GM21367 (cell line): ENCODE data around the gene DCAF17.

Experiments used
- ATAC-seq: cut with Tn5 transposase; IDR thresholded peaks from one replicate; pipeline ENCODE4 v1.9.1; 2021; ENCODE audit not compliant: unreplicated experiment

The DCAF17 gene, protein sequence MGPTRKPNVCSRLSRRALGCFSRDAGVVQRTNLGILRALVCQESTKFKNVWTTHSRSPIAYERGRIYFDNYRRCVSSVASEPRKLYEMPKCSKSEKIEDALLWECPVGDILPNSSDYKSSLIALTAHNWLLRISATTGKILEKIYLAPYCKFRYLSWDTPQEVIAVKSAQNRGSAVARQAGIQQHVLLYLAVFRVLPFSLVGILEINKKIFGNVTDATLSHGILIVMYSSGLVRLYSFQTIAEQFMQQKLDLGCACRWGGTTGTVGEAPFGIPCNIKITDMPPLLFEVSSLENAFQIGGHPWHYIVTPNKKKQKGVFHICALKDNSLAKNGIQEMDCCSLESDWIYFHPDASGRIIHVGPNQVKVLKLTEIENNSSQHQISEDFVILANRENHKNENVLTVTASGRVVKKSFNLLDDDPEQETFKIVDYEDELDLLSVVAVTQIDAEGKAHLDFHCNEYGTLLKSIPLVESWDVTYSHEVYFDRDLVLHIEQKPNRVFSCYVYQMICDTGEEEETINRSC

DNA sequence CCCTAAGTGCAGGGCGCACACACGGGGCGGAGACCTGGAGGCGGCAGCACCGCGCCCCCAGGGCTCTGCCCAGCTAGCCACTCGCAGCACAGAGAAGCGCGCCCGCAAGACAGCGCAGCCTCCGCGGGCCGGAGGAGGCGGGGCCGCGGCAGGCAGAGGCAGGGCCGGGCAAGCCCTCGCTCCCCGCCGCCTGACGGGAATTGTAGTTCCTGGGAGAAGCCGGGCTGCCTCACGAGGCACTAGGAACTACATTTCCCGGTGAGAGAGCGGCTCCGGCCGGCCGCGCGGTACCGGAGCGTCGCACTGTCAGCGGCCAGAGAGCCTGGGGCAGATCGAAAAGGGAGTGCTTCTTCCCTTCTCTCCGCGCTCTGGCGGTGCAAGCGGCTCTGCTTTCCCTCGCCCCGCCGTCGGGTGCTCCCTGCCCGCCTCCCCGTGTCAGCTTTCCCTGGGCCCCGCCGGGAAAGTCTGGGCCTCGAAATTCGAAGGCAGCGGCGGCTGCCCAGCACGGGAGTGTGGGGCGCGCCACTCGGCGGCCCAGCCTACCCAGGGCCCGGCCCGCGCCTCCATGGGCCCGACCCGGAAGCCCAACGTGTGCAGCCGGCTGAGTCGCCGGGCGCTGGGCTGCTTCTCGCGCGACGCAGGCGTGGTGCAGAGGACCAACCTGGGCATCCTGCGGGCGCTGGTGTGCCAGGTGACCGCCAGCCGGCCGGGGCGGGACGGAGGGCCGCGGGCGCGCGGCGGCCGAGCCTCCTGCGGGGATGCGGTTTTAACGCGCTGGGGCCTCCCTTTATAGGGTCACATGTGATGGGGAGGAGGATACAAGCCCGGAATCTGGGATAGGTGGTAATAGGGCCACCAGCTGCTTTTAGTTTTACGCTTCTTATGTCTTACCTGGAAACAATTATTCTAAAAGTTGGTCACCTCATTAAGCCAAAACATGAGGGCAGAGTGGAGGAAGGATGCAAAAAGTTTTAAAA is at the start of gene DCAF17:
DCAF17 (plus strand) TSS at position 214 of the 977 bp plus-strand sequence; CDS start at position 566, 352 bp downstream.
- ATAC-seq = peak; percentile 89

DNA sequence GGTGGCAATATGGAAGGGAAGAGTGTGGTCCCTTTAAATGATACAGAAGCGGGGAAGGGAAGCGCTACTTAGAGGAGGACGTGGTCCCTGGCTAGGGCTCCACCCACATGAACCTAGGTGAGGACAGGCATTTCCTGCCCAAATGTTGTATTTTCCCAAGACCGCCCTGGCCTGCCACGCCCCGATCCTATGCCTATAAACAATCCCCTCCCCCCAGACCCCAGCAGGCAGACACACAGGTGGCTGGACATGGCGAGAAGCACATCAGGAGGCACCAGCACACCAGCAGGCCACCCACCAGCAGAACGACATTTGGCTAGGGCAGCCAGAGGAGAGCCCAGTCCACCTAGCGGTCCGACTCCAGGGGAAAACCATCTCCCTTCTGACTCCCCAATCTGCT is 47.4 kb upstream of the DCAF17 start:
- ATAC-seq = no peak

DNA sequence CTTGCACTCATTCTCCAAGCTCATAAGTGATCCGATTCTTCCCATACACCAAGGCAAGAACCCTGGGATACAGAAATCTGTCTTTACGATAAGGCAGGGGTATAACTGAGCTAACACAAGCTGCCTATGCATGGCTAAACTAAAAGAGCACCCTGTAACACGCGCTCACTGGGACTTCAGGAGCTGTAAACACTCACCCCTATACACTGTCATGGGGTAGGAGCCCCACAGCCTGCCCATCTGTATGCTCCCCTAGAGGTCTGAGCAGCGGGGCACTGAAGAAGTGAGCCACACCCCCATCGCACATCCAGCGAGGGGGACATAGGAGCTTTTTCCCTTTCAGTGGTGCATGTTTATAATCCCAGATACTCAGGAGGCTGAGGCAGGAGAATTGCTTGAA is 47.0 kb upstream of the DCAF17 start:
- ATAC-seq = no peak

DNA sequence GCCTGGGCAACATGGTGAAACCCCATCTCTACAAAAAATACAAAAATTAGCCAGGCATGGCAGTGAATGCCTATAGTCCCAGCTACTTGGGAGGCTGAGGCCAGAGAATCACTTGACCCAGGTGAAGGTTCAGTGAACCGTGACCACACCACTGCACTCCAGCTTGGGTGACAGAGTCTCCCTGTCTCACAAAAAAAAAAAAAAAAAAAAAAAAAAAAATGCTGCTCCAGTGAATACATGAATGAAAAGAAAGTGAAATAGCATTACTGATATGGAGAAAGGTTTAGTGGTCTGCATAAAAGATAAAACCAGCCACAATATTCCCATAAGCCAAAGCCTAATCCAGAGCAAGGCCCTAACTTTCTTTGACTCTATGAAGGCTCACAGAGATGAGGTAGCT is 44.7 kb upstream of the DCAF17 start:
- ATAC-seq = no peak

DNA sequence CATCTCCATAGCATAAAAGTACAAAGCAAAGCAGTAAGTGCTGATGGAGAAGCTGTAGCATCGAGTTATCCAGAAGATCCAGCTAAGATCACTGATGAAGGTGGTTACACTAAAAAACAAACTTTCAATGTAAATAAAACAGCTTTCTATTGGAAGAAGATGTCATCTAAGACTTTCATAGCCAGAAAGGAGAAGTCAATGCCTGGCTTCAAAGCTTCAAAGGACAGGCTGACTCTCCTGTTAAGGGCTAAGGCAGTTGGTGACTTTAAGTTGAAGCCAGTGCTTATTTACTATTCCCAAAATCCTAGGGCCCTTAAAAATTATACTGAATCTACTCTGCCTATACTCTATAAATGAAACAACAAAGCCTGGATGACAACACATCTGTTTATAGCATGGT is 44.2 kb upstream of the DCAF17 start:
- no peak for ATAC-seq

DNA sequence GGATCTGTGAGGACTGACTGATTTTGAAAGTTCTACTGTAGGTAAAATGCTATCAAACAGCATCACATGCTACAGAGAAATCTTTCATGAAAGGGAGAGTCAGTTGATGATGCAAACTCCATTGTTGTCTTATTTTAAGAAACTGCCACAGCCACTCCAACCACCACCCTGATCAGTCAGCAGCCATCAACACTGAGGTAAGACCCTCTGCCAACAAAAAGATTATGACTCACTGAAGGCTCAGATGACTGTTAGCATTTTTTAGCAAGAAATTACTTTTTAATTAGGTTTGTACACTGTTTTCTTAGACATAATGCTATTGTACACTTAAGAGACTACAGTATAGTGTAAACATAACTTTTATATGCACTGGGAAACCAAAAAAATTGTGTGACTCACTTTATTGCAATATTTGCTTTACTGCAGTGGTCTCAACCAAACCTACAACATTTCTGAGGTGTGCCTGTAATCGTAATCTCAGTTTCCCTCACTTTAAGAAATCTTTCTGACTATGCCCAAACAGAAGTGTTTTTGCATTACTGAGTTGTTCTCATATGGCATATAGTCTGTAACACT is 43.0 kb upstream of the DCAF17 start:
- no peak for ATAC-seq

DNA sequence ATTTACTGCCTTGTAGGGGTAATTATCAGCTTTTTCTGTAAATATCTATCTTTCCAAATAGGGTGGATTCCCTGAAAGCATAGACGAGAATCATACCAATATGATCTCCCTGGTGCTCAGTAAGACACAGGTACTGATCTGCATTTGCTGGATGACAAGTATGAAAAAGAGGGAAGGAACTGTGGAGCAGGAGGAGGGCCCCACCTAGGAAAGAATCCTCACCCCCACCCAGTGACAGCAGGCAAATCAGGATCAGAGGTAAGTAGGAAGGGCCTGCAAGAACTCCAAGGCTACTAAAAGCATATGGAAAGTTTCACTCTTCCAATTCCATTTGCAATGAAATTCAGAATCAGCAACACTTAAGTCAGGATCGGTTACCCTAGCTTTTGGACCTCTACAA is 42.5 kb upstream of the DCAF17 start:
- ATAC-seq = no peak

DNA sequence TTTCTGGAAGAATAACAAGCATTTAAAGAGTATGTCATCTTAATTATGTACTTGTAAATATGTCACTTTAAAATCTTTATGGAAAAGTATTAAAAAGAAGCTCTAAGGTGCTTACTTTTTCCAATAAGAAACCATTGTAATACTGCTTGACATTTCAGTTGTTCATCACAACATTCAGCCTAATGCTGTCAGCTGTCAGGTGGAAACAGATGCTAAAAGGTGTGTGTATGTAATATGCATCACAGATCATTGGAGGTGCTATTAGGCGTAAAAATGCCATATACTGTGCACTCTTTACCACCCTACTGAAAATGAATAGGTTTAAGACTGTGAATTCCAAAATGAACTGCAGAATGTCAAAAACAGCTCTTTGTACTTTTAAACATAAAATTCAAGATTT is 40.5 kb upstream of the DCAF17 start:
- no peak for ATAC-seq

DNA sequence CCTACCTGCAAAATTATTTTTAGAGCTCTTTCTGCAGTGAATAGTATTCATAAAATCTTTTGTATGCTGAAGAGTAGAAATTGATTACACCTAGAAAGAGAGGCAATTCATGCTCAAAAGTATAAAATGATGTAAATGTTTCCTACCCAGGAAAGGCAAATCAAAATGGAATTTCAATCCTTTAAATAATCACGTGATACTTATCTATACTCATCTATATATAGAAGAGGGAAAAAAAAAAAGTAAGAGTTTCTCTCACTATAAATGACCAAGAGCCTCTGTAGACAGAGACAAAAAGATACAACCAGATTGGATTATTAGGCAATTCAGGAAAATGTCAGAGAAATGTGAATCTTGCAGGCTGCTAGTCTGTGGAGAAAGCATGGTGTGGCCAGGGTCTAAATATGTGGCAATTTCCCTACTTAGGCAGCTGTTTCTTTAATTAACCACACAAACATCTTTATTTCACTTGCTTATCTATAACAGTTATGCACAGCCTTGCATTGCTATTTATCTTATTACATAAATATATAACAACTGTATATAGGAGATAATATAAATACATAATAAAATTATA is 39.8 kb upstream of the DCAF17 start:
- ATAC-seq = no peak

DNA sequence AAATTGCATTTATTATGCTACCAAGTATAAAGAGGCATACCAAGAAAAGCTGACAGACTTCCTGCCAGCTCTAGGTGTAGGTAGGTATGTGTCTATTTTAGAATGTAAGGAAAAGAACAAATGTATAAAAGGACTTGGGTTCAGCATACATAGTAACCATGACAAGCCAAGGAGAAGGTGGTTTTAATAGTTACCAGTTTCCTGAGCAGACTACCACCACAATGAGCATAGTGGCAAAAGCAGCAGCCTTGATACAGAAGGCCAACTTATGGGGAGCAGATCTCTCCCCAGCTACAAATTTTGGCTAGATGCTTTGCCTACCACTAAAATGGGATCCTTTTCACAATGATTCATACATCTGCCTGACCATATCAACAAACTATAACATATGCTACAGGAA is 34.7 kb upstream of the DCAF17 start:
- no peak for ATAC-seq

DNA sequence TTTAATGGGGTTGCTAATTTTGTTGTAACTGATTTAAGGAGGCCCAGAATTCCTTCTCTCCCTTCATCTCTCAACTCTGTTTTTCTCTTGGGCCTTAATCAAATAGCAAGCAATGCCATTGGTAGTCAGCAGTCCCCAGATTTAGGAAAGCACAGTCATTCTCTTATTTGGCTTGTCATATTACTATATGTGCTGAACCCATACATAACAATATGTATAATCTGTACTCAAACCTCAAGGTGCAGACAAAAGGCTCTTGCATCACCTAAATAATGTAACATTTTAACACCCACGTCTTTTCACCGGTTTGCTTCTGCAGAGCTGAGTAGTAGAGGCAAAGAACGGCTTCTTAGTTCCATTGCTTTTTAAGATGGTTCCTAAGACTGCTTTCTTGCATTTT is 33.6 kb upstream of the DCAF17 start:
- ATAC-seq = no peak

DNA sequence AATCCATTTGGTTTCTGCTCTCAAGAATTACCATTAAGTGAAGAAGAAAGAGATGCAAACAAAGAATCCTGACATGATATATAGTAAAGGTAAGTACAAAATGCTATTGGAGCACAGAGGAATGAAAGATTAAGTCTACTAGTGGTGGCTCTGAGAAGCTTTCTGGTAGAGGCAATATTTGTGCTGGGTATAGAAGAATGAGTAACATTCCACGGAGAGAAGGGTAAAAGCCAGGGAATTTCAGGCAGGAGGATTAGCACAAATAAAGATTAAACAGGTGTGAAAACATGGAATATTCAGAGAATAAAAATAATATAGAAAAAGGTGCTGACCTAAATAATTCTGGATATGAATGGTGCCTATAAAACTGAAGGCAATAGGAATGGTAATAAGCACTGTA is 32.1 kb upstream of the DCAF17 start:
- no peak for ATAC-seq

DNA sequence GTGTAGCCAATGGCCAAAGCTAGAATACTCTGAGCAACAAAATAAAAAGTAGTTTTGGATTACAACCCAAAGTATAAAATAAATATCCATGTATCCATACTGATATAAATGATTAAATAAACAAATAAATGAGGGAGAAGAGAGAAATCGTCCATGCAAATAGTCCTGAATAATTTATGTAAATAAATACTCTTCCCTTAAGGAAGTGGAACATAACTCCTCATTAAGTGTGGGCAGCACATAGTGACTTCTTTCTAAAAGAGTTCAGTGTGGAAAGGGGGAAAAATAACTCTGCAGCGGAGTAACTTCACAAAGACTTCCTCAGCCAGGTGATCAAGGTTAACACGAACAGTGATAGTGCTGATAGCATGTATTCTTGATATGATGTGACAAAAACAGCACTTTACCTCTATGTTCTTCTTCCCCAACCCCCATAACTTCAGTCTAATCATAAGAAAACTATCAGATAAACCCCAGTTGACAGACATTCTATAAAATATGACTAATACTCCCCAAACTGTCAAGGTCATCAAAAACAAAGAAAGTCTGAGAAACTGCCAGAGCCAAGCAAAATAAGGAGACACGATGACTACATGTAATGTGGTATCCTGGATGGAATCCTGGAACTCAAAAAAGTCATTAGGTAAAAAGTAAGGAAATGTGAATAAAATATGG is 31.0 kb upstream of the DCAF17 start:
- no peak for ATAC-seq

DNA sequence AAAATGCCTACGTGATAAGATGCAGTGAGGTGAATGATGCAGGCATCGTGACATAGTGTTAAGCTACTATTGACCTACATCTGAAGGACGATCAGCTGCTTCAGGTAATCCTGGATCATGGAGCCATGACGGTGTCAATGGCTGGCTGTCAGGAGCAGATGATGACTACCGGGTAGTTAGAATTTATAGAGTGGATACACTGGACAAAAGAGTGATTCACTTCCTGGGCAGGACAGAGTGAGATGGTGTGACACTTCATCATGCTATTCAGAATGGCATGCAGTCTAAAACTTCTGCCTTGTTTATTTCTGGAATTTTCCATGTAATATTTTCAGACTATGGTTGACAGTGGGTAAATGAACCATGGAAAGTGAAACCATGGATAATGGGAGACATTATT is 29.8 kb upstream of the DCAF17 start:
- ATAC-seq = no peak

DNA sequence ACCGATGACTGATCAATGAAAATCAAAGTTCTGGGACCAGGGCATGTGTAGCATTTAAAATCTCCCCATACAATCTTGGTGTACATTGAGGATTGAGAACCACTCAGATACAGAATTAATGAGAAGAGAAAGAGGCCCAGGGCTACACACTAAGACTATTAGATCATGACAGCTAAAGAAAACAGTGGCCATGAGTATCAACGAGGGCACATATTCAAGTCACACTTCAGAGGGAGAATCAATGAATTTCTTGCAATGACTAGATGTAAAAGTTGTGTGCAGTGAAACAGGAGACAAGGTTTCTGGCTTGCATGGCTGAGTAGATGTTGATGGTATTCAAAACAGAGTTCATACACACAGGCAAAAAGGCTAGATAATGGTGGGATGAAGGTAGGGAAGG is 29.3 kb upstream of the DCAF17 start:
- no peak for ATAC-seq

DNA sequence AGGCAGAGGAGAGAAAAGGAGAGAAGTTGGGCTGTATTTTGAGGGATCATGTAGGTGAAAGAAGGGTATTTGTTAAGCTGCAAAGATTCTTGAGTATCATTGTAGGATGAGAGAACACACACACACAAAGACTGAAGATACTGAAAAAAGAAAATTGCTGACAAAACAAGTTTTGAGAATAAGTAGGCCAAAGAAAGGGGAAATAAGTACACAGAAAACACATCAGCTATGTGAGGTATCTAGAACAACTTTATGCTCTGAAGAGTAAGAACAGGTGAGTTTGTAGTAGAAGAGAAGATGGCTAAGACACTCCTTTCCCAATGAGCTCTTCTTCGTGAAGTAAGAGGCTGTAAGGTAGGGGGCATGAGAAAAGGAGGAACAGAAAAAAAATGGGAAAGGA is 28.5 kb upstream of the DCAF17 start:
- ATAC-seq = no peak

DNA sequence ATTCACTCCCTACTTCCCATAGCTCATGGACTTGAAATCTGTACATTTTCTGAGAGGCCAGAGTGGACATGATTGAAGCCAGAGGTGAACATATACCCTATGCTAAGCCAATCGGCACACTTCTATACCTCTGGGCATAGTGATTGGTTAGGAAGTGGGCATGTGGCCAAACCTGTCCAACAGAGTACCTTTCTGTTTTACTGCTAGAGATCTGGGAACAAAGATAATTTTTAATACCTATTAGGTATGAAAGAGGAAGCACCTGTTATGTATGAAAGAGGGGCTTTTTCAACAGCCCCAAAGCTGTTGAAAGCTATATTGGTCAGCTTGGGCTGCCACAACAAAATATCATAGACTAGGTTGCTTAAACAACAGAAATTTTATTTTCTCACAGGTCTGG is 28.0 kb upstream of the DCAF17 start:
- ATAC-seq = peak; percentile 41

DNA sequence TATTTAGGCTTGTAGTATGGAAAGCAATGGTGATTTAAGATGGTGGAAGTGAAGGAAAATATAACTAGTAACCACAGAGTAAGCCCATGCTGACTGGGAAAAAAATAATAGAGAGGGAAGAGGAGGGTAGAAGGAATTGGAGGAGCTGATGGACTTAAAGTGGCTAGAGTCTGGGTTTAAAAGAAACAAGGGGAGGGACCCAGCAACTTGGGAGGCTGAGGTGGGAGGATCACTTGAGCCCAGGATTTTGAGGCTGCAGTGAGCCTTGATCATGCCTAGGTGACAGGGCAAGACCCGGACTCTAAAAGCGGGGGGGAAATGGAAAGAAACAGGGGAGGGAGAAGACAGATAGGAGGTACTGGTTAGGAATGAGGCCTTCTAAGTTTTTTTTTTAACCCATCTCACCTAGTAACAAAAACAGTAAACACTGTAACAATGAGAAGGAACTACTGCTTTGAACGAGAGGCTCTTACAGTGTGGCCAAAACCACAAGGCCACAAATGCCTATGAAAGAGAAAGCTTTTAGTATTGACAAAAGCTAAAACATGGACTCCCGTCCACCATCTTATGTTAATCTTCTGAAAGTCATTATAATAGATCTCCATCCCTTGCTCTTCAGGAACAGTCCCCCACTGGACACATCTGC is 26.9 kb upstream of the DCAF17 start:
- ATAC-seq = no peak

DNA sequence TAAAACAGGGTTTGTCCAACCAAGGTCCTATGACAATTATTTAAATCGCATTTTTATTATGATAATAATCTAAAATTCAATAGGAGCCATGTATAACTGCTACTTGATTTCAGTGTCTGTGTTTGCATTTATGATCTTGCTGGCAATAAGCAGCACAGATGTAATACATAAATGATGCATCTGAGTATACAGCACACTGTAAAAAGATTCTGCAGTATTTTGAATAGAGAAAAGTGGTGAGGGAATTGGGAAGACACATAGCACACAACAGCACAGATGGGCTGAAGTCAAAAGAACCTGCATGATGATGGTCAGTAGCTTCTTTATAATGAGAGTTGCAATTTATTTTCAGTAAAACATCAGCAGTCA is 26.4 kb upstream of the DCAF17 start:
- ATAC-seq = no peak

DNA sequence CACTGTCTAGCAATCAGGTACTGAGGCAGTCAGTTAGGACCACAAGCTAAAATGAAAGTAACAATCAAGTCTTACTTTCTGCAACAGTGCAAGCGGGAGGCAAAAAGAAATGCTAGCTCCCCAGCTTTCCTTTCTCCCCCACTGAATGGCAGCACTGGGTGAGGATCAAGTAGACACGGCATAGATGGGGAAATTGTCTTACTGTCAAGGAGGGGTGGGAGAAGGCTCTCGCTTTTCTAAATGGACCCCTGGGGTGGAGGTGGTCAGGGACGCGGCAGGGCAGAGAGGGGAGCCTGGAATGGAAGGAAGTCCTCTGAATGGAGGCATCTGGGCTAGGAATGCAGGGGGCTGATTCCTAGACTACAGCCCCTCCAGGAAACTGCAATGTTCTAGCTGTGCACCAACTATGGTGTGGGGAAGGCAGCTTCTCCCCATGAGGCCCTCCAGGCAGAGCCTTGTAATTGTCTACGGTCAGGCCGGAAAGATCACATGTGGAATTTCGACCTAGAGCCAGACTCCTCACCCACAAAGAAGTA is 24.5 kb upstream of the DCAF17 start:
- ATAC-seq = no peak
